GM12801 (cell line): ENCODE data around the gene CFAP54.

Experiments
- CTCF ChIP-seq: IDR thresholded peaks from one replicate; pipeline ENCODE4 v1.5.1; 2011; ENCODE audit warnings: control low read depth; ENCODE audit not compliant: insufficient read length; ENCODE audit errors: extremely low read depth

The CFAP54 gene

DNA sequence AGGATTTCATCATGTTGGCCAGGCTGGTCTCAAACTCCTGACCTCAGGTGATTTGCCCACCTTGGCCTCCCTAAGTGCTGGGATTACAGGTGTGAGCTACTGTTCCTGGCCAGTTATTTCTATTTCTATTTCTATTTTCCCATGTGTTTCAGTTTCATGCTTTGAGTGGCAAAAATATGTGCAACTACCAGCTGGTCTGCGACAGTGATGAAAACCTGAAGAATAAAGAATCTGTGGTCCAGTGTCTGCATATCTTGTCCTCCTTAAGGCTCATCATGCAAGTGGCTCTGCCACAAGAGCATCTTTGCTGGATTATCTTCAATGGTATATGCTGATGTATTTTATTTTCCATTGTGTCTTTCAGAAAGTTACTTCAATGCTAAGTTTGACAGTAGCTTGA lies 17.4 kb downstream of the CFAP54 start:
- TF ChIP-seq CTCF = no peak

DNA sequence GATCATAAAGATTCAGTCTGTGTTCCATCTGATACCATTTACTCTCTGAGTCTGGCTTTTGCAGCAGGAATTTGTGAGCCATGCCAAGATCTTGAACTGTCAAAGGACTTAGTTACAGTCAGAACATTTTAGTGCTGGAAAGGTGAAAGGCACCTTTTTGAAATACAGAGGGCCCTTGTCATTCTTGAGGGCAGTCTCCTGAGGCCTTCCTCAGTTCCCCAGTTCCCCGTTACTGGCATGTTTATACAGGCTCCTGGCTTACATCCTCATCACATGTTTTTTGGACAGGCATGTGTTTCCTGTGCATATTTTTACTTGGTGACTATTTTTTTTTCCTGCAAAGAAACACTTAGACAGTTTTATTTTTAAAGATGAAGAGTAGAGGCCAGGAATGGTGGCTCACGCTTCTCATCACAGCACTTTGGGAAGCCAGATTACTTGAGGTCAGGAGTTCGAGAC lies 21.0 kb downstream of the CFAP54 start:
- TF ChIP-seq CTCF = no peak

GRCh38 chr12:96513166-96513565 lies 23.8 kb downstream of the CFAP54 start:
- no peak for TF ChIP-seq CTCF

DNA sequence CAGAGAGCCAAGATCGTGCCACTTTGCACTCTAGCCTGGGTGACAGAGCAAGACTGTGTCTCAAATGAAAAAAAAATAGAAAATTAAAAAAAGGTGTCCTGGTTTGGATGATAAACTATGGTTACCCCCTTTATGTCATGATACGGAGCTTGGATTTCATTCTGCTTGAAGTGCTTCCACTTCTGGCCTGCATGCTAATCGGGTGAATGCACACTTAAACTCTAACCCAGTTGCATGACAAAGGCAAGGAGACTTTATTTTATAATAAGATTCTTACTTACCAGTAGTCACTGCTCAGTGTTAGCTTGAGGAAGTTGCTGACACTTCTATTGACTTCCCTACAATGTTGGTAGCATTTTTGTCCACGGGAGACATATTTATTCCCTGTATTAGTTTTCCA lies 24.3 kb downstream of the CFAP54 start:
- TF ChIP-seq CTCF = no peak

DNA sequence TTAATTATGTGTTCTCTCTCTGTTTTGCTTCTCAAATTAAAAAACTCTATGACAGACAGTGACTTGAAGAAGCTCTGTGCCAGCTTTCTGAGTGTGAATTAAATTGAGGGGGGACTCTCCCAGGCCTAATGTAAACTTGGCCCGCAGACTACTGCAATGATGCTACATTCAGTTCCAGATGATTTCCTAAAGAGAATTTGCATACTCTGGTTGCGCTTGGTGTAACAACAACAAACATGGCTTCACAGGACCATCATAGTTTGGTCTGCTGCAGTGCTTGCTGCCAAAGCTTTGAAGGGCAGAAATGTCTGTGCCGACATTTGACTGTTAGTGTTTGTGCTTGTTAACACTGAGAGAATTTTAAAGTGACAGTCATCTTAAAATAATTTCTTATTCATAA lies 25.0 kb downstream of the CFAP54 start:
- TF ChIP-seq CTCF = no peak

DNA sequence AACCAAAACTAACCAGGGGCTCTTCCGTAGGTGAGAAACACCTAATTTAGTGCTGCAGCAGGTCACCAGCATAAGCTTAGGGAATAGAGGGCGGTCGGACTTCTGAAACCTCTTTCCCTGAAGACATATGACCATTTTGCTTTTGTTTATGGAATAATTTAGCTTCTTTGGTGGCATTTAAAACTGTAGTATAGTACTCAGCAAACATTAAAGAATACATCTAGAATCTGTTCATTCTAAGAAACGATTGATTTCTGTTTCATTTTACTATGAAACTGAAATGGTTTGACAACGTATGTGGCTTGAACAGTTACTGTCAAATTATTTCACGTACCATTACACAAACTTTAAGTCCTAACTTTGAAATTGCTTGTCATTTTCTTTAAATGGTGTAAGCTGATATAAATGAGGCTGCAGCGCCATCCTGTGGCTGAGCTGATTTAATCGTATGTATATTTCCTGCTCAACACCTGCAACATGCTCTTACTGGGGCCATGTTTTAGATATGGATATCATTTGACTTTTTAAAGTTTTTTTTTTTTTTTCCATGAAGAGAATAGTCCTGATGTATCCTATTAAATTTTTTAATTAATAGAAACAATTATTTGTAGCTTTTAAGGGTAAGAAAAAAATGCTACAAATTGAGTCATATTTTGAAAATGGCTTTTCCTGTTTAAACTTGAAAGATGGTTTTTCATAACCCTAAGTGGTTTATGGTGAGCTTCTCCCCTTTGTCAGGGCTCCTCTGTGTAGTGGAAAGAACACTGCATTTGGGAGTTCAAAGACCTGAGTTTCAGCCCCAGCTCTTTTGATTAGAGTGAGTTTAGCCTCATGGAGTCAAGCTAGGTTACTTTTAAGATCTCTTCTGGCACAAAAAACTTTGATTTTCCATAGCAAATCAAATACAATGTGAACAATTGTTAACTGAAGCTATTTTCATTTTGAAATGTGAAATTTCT lies 27.4 kb downstream of the CFAP54 start:
- TF ChIP-seq CTCF = no peak

DNA sequence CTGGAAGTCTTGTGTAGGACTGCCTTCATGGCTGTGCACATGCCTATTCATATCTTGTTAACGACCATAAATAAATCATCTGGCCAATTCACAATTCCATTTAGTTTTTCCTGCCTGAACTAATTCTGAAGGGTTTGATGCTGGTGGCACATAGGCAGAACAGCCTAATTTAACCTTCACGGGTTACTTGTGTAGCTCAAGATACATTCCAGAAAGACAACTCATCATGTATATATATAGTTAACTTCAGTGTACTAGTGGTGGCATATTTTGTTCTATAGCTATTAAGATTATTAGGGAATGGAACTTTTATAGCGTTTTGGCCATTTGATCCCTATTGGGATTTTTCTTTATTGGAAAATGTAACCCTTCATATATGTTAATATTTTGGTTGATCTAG lies 31.4 kb downstream of the CFAP54 start:
- TF ChIP-seq CTCF = no peak
